ENCODE measurements around the gene C17orf50.

DNA sequence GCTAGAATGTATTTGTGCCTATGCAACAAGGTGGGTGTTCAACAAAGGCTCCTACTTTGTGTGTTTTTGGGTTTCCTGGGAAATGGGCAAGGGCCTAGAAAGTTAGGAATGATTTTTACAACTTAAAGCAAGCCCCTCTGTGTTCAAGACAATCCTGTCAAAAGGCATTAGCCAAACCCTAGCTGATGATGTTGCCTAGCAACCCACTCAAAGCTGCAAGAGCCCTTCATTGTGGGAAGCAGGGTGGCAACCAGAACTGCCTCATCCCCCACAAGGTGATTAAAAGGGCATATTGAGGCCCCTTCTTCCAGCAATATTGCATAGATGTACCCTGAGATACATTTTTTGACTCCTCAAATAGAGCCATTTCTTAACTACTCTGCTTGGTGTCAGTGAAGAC is 45.3 kb upstream of the C17orf50 start:
- no peak for TF ChIP-seq ZFP90 (CRISPR knock-in tag; IDR thresholded peaks at IDR 0.05; ENCODE audit: borderline replicate concordance)
- no peak for TF ChIP-seq ZNF747 (CRISPR knock-in tag; IDR thresholded peaks at IDR 0.05; ENCODE audit: borderline replicate concordance)
- no peak for TF ChIP-seq CTCF (CRISPR knock-in tag; IDR thresholded peaks at IDR 0.05)
- no peak for TF ChIP-seq POLR2AphosphoS2 (IDR thresholded peaks at IDR 0.05; ENCODE audit: low read depth, low read length)
- no peak for TF ChIP-seq JUNB (CRISPR knock-in tag; IDR thresholded peaks at IDR 0.05; ENCODE audit: borderline replicate concordance)
- no peak for TF ChIP-seq ZNF253 (CRISPR knock-in tag; IDR thresholded peaks at IDR 0.05; ENCODE audit: borderline replicate concordance)
- TF ChIP-seq ZNF572 (CRISPR knock-in tag; IDR thresholded peaks at IDR 0.05) = no peak
- TF ChIP-seq ZBTB8A (CRISPR knock-in tag; IDR thresholded peaks at IDR 0.05; ENCODE audit: borderline replicate concordance, low read depth) = no peak
- TF ChIP-seq ZNF276 (CRISPR knock-in tag; IDR thresholded peaks at IDR 0.05; ENCODE audit: low read depth) = no peak
- TF ChIP-seq ZNF484 (CRISPR knock-in tag; IDR thresholded peaks at IDR 0.05; ENCODE audit: borderline replicate concordance, low read depth) = no peak
- TF ChIP-seq ZBTB33 (CRISPR knock-in tag; IDR thresholded peaks at IDR 0.05) = no peak
- no peak for TF ChIP-seq MAFK (conservative IDR thresholded peaks at IDR 0.05 in 1 of 2, IDR thresholded peaks at IDR 0.05 in 1 of 2; ENCODE audit: low read length in 2 of 2)
